Sigmoid colon (tissue), 7 donors: Measurements from ENCODE around the gene EEPD1. TPM values are rescaled to one million over a fixed set of nuclear protein-coding genes. Genes with fewer than 3 reads are reported as not detected.

Source experiments
- DNase-seq: peaks from one replicate; pipeline ENCODE4 v3.0.0-alpha.2; 2019
- H3K27ac ChIP-seq, 4 donors: fragments of 200-600 bp; sonication (generic); one replicate each; pipeline ENCODE4 v1.5.1; 2016 to 2019; ENCODE audit warnings: mild to moderate bottlenecking in 1 of 4
- H3K27me3 ChIP-seq, 3 donors: fragments of 200-600 bp; sonication (generic); one replicate each; pipeline ENCODE4 v1.5.1; 2019; ENCODE audit warnings: mild to moderate bottlenecking in 1 of 3
- H3K36me3 ChIP-seq, 4 donors: fragments of 200-600 bp; sonication (generic); one replicate each; pipeline ENCODE4 v1.5.1; 2016 to 2019
- H3K4me1 ChIP-seq, 4 donors: fragments of 200-600 bp; sonication (generic); one replicate each; pipeline ENCODE4 v1.5.1; 2017 to 2019
- H3K4me3 ChIP-seq, 4 donors: fragments of 200-600 bp; sonication (generic); one replicate each; pipeline ENCODE4 v1.5.1; 2017 to 2019; ENCODE audit warnings: mild to moderate bottlenecking in 2 of 4, moderate library complexity in 1 of 4
- H3K9me3 ChIP-seq, 4 donors: fragments of 200-600 bp in 3 of 4; sonication (generic) in 3 of 4; one replicate each; pipeline versions ENCODE4 v1.5.1 to v1.6.1; 2013 to 2019
- EP300 ChIP-seq, 4 donors: sonication (generic); formaldehyde crosslinking; IDR thresholded peaks; one replicate each; pipeline ENCODE4 v1.6.1; 2017; ENCODE audit warnings: antibody characterized with exemption in 4 of 4
- POLR2A ChIP-seq, 2 donors: fragments of 450-650 bp; IDR thresholded peaks; one replicate each; pipeline ENCODE4 v1.6.1; 2016; ENCODE audit warnings: antibody characterized with exemption in 2 of 2, mild to moderate bottlenecking in 2 of 2, moderate library complexity in 2 of 2
- POLR2AphosphoS5 ChIP-seq, 4 donors: sonication (generic); formaldehyde crosslinking; IDR thresholded peaks; one replicate each; pipeline ENCODE4 v1.6.1; 2017; ENCODE audit warnings: antibody characterized with exemption in 4 of 4
- WGBS, 2 donors: extraction: QIAGEN DNeasy Blood & Tissue Kit; methylation state at CpG; one replicate each; pipeline ENCODE4 v1.1.7; 2013; 5-methylcytosine and 5-hydroxymethylcytosine counted together
- intact Hi-C: fragments of 100-400 bp; cut with DNase I; formaldehyde crosslinking; loops from one replicate; pipeline ENCODE4 v1.15.1; 2023
- polyA plus RNA-seq, 3 donors: library from polyadenylated mRNA; stranded (reverse); fragments of 200-250 nt; gene quantifications; one replicate each; pipeline ENCODE4 v1.2.3, GENCODE V29; 2013
- total RNA-seq, 4 donors: library from RNA; depleted of rRNA; stranded (reverse); fragments of >200 nt; gene quantifications; one replicate each; pipeline ENCODE4 v1.1.0, GENCODE V29; 2016
- TF ChIP-seq, protein P1 (sequence below), 4 experiments: fragments of 450-650 bp in 3 of 4; fragments of 200-600 bp in 1 of 4; IDR thresholded peaks; one replicate each; pipeline ENCODE4 v1.5.1; 2016 to 2019; ENCODE audit warnings: antibody characterized with exemption in 4 of 4, mild to moderate bottlenecking in 3 of 4, moderate library complexity in 2 of 4
- donor health status: healthy with polysubstance abuse.
- donor health status: Bipolar disorder and iron deficiency.
- donor health status: healthy.

The EEPD1 gene
- total and polyA plus RNA-seq, 7 donors, result 6.6 to 18.1 (median 14.3) TPM

- Histone ChIP-seq H3K36me3 (no peaks in the 10 kb centered on the region), H3K27ac (peak overlapping the region; percentile 77 to 87 (median 81)), H3K9me3 (no peaks in the 10 kb centered on the region), H3K4me3 (no peak overlapping the region), H3K27me3 (no peaks in the 10 kb centered on the region), H3K4me1 (peaks cover 0 to 78% (median 70%) of the 10 kb centered on the region in 4 donors)
- peak; percentile 46 for DNase-seq
- WGBS, 2 donors, result 85 to 86% methylated on average over 5 of the region's 5 CpGs
- intact Hi-C loops, result no loop called here
- TF ChIP-seq, protein P1, sequence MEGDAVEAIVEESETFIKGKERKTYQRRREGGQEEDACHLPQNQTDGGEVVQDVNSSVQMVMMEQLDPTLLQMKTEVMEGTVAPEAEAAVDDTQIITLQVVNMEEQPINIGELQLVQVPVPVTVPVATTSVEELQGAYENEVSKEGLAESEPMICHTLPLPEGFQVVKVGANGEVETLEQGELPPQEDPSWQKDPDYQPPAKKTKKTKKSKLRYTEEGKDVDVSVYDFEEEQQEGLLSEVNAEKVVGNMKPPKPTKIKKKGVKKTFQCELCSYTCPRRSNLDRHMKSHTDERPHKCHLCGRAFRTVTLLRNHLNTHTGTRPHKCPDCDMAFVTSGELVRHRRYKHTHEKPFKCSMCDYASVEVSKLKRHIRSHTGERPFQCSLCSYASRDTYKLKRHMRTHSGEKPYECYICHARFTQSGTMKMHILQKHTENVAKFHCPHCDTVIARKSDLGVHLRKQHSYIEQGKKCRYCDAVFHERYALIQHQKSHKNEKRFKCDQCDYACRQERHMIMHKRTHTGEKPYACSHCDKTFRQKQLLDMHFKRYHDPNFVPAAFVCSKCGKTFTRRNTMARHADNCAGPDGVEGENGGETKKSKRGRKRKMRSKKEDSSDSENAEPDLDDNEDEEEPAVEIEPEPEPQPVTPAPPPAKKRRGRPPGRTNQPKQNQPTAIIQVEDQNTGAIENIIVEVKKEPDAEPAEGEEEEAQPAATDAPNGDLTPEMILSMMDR (IDR thresholded peaks at IDR 0.05), result no peak
- TF ChIP-seq POLR2AphosphoS5 (IDR thresholded peaks at IDR 0.05), result no peak
- no peak for TF ChIP-seq EP300 (IDR thresholded peaks at IDR 0.05)
- TF ChIP-seq POLR2A (IDR thresholded peaks at IDR 0.05), result no peak
Observed at GRCh38 chr7:36210291-36210922, 57.4 kb downstream of the EEPD1 start.

DNA sequence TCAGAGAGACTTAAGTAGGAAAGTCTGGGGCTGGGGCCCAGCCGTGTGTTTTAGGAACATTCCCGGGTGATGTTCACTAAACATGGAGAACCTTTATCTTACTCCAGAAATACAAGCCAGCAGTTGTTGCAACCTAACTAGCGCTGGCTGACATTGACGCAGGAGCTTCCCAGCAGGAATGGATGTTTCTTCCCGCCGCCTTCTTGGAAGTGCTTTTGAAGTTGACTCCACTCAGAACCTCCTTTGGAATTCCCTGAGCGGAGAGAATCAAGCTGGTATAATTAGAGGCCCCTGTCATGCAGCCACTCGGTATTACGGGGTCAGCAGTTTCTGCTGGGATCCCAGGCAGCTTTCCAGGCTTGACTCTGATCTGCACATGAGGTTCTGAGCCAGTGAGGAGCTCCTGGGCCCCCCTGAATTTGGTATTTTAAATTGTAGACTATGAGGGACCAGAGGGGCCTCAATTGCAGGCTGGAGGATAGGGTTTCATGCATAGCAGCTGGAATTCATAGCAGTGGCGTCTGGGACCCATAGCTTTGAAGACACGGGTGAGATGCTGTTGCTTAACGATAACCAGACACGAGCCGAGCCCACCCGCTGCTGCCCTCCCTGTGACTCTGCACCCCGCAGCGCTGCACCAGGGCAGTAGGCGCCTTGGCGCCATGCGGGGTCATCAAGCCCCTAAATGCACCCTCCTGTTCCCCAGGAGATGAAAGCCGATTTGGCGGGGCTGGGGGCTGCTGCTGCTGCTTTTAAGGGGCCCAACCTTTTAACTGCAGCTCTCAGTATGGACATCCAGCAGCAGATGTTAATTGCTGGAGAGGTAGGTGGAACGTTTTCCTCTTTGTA is 61.8 kb downstream of the EEPD1 start:
- peaks cover 0 to 56% (median 48%) of the 10 kb centered on the region in 4 donors for H3K4me1 ChIP-seq
- WGBS, 2 donors, result 89 to 93% methylated on average over 23 of the region's 23 CpGs
- H3K27me3 ChIP-seq, result no peaks in the 10 kb centered on the region
- intact Hi-C loops, result no loop called here
- no peak for TF ChIP-seq POLR2A (IDR thresholded peaks at IDR 0.05)
- TF ChIP-seq POLR2AphosphoS5 (IDR thresholded peaks at IDR 0.05), result peak; percentile 13 to 67 (median 42)
- peak in 1 of 4 donors; percentile 24 for TF ChIP-seq EP300 (IDR thresholded peaks at IDR 0.05)
- H3K9me3 ChIP-seq, result no peaks in the 10 kb centered on the region
- H3K36me3 ChIP-seq, result no peaks in the 10 kb centered on the region
- DNase-seq, result peak; percentile 75
- peak overlapping the region; percentile 42 to 66 (median 54) for H3K27ac ChIP-seq
- no peak overlapping the region for H3K4me3 ChIP-seq

- intact Hi-C loops, result no loop called here
- WGBS, 2 donors, result 82 to 99% methylated on average over 2 of the region's 2 CpGs
- peaks cover 0 to 51% (median 42%) of the 10 kb centered on the region in 4 donors for H3K4me1 ChIP-seq
- H3K4me3 ChIP-seq, result no peak overlapping the region
- TF ChIP-seq POLR2AphosphoS5 (IDR thresholded peaks at IDR 0.05) (no peak), EP300 (IDR thresholded peaks at IDR 0.05) (no peak), POLR2A (IDR thresholded peaks at IDR 0.05) (no peak)
- TF ChIP-seq, protein P1 (IDR thresholded peaks at IDR 0.05), result no peak
- no peaks in the 10 kb centered on the region for H3K36me3 ChIP-seq
- H3K27ac ChIP-seq, result peak overlapping the region in 3 of 4 donors; percentile 42 to 66 (median 62)
- no peaks in the 10 kb centered on the region for H3K27me3 ChIP-seq
- no peaks in the 10 kb centered on the region for H3K9me3 ChIP-seq
- no peak for DNase-seq
Observed at GRCh38 chr7:36215457-36215765, 62.4 kb downstream of the EEPD1 start.

DNA sequence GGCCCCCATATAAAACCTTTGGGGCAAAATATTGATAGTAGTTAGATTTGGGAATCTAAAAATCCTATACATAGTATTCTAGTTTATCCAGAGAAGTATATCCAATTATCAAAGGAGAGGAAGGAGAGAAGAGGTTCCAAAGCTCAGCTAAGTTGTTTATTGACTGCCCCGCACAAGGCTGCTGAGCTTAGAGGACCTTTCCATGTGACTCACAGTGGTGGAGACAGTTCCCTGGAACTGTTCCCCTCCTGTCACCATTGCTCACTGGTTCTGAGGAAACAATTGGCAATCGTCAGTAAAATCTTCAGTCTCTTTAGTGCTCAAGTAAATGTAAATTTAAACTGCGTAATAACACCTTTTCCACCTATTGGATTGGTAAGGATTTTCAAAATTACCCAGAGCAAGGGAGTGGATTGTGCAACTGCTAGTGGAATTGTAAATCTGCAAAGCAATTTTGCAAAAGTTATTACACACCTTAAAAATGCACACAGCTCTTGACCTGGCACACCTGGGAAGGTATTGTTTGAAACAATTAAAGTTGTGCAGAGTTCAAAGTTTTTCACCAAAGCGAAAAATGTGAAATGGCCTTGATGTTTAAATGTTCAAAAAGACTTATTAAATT is 63.1 kb downstream of the EEPD1 start:
- no peak overlapping the region for H3K4me3 ChIP-seq
- intact Hi-C loops, result no loop called here
- no peaks in the 10 kb centered on the region for H3K9me3 ChIP-seq
- H3K4me1 ChIP-seq, result peaks cover 0 to 52% (median 39%) of the 10 kb centered on the region in 4 donors
- H3K27me3 ChIP-seq, result no peaks in the 10 kb centered on the region
- no peak for TF ChIP-seq EP300 (IDR thresholded peaks at IDR 0.05)
- TF ChIP-seq POLR2AphosphoS5 (IDR thresholded peaks at IDR 0.05), result peak in 1 of 4 donors; percentile 27
- WGBS, 2 donors, result 44 to 73% methylated on average over 4 of the region's 4 CpGs
- peak overlapping the region; percentile 16 to 66 (median 52) for H3K27ac ChIP-seq
- no peaks in the 10 kb centered on the region for H3K36me3 ChIP-seq
- no peak for DNase-seq

DNA sequence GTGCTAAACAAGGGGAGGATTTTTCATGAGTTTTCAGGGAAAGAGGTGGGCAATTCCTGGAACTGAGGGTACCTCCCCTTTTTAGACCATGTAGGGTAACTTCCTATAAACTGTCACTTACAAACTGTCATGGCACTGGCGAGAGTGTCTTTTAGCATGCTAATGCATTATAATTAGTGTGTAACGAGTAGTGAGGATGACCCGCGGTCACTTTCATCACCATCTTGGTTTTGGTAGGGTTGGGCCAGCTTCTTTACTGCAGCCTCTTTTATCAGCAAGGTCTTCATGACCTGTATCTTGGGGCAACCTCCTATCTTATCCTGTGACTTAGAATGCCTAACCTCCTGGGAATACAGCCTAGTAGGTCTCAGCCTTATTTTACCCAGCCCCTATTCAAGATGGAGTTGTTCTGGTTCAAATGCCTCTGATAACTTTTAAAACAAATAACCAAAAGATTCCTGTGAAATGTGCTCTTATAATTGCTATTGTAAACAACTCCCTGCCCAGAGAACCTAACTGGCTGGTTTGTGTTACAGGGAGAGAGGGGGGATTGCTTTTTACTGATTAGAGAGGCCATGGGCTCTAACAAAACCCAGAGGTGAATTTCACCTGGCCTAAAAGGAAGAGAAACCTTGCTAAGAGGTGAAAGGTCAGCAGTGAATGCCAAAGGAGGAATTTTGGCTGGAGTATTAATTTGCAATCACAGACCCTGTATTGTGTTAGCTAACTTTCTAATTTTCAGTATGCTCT is 64.3 kb downstream of the EEPD1 start:
- WGBS, 2 donors, result 95% methylated on average over 4 of the region's 4 CpGs
- Histone ChIP-seq H3K27ac (peak overlapping the region in 1 of 4 donors; percentile 62), H3K27me3 (no peaks in the 10 kb centered on the region), H3K9me3 (no peaks in the 10 kb centered on the region), H3K4me3 (no peak overlapping the region), H3K4me1 (peaks cover 0 to 54% (median 42%) of the 10 kb centered on the region in 4 donors), H3K36me3 (no peaks in the 10 kb centered on the region)
- intact Hi-C loops, result no loop called here
- TF ChIP-seq EP300 (IDR thresholded peaks at IDR 0.05) (no peak), POLR2A (IDR thresholded peaks at IDR 0.05) (no peak), POLR2AphosphoS5 (IDR thresholded peaks at IDR 0.05) (no peak)
- TF ChIP-seq, protein P1 (IDR thresholded peaks at IDR 0.05), result no peak
- no peak for DNase-seq
